Measurements from ENCODE around the gene MARCHF2.

Gene MARCHF2

GRCh38 chr19:8481616-8482015 is 68.5 kb downstream of the MARCHF2 start:
- Histone ChIP-seq H3K27ac (ENCODE audit: low read depth, low read length) (no peak overlapping the region), H3K36me3 (ENCODE audit: control insufficient read depth, insufficient read depth, low read length) (peaks cover 91% of the 10 kb centered on the region), H3K9ac (ENCODE audit: low read length) (no peak overlapping the region), H3K27me3 (ENCODE audit: control insufficient read depth, insufficient read depth, low read length) (no peaks in the 10 kb centered on the region), H3K9me3 (ENCODE audit: control insufficient read depth, insufficient read depth, low read depth, low read length) (no peaks in the 10 kb centered on the region), H3K4me3 (ENCODE audit: low read depth, low read length) (no peak overlapping the region), H3K4me1 (ENCODE audit: control insufficient read depth, insufficient read depth, low read length) (no peaks in the 10 kb centered on the region; the same call in 1 of the 2 replicates)

- H3K27me3 ChIP-seq (ENCODE audit: control insufficient read depth, insufficient read depth, low read length) = no peaks in the 10 kb centered on the region
- H3K4me1 ChIP-seq (ENCODE audit: control insufficient read depth, insufficient read depth, low read length) = no peaks in the 10 kb centered on the region; the same call in 1 of the 2 replicates
- no peaks in the 10 kb centered on the region for H3K9me3 ChIP-seq (ENCODE audit: control insufficient read depth, insufficient read depth, low read depth, low read length)
- H3K9ac ChIP-seq (ENCODE audit: low read length) = no peak overlapping the region
- no peak overlapping the region for H3K27ac ChIP-seq (ENCODE audit: low read depth, low read length)
- peaks cover 91% of the 10 kb centered on the region for H3K36me3 ChIP-seq (ENCODE audit: control insufficient read depth, insufficient read depth, low read length)
- H3K4me3 ChIP-seq (ENCODE audit: low read depth, low read length) = no peak overlapping the region
Observed at GRCh38 chr19:8482696-8483095, 69.6 kb downstream of the MARCHF2 start.

GRCh38 chr19:8483165-8483564 is 70.1 kb downstream of the MARCHF2 start:
- peaks cover 91% of the 10 kb centered on the region for H3K36me3 ChIP-seq (ENCODE audit: control insufficient read depth, insufficient read depth, low read length)
- no peak overlapping the region for H3K9ac ChIP-seq (ENCODE audit: low read length)
- no peak overlapping the region for H3K27ac ChIP-seq (ENCODE audit: low read depth, low read length)
- H3K4me3 ChIP-seq (ENCODE audit: low read depth, low read length) = no peak overlapping the region
- H3K4me1 ChIP-seq (ENCODE audit: control insufficient read depth, insufficient read depth, low read length) = no peaks in the 10 kb centered on the region; the same call in 1 of the 2 replicates
- no peaks in the 10 kb centered on the region for H3K27me3 ChIP-seq (ENCODE audit: control insufficient read depth, insufficient read depth, low read length)
- no peaks in the 10 kb centered on the region for H3K9me3 ChIP-seq (ENCODE audit: control insufficient read depth, insufficient read depth, low read depth, low read length)

- no peak overlapping the region for H3K4me3 ChIP-seq (ENCODE audit: low read depth, low read length)
- H3K27ac ChIP-seq (ENCODE audit: low read depth, low read length) = no peak overlapping the region
- H3K9ac ChIP-seq (ENCODE audit: low read length) = no peak overlapping the region
- H3K27me3 ChIP-seq (ENCODE audit: control insufficient read depth, insufficient read depth, low read length) = no peaks in the 10 kb centered on the region
- peaks cover 89% of the 10 kb centered on the region for H3K36me3 ChIP-seq (ENCODE audit: control insufficient read depth, insufficient read depth, low read length)
- H3K4me1 ChIP-seq (ENCODE audit: control insufficient read depth, insufficient read depth, low read length) = no peaks in the 10 kb centered on the region; the same call in 1 of the 2 replicates
- H3K9me3 ChIP-seq (ENCODE audit: control insufficient read depth, insufficient read depth, low read depth, low read length) = no peaks in the 10 kb centered on the region
Observed at GRCh38 chr19:8484331-8484894, 71.3 kb downstream of the MARCHF2 start.

- Histone ChIP-seq H3K36me3 (ENCODE audit: control insufficient read depth, insufficient read depth, low read length) (peaks cover 86% of the 10 kb centered on the region), H3K4me3 (ENCODE audit: low read depth, low read length) (no peak overlapping the region), H3K27ac (ENCODE audit: low read depth, low read length) (no peak overlapping the region), H3K4me1 (ENCODE audit: control insufficient read depth, insufficient read depth, low read length) (no peaks in the 10 kb centered on the region; the same call in 1 of the 2 replicates), H3K9me3 (ENCODE audit: control insufficient read depth, insufficient read depth, low read depth, low read length) (no peaks in the 10 kb centered on the region), H3K9ac (ENCODE audit: low read length) (no peak overlapping the region), H3K27me3 (ENCODE audit: control insufficient read depth, insufficient read depth, low read length) (no peaks in the 10 kb centered on the region)
Observed at GRCh38 chr19:8485561-8486371, 72.7 kb downstream of the MARCHF2 start.

- Histone ChIP-seq H3K36me3 (ENCODE audit: control insufficient read depth, insufficient read depth, low read length) (peaks cover 77% of the 10 kb centered on the region), H3K27me3 (ENCODE audit: control insufficient read depth, insufficient read depth, low read length) (no peaks in the 10 kb centered on the region), H3K27ac (ENCODE audit: low read depth, low read length) (no peak overlapping the region), H3K4me3 (ENCODE audit: low read depth, low read length) (no peak overlapping the region), H3K9me3 (ENCODE audit: control insufficient read depth, insufficient read depth, low read depth, low read length) (no peaks in the 10 kb centered on the region), H3K9ac (ENCODE audit: low read length) (no peak overlapping the region), H3K4me1 (ENCODE audit: control insufficient read depth, insufficient read depth, low read length) (no peaks in the 10 kb centered on the region)
Observed at GRCh38 chr19:8486661-8487136, 73.6 kb downstream of the MARCHF2 start.

GRCh38 chr19:8487137-8487851 is 74.2 kb downstream of the MARCHF2 start:
- Histone ChIP-seq H3K27ac (ENCODE audit: low read depth, low read length) (no peak overlapping the region), H3K27me3 (ENCODE audit: control insufficient read depth, insufficient read depth, low read length) (no peaks in the 10 kb centered on the region), H3K36me3 (ENCODE audit: control insufficient read depth, insufficient read depth, low read length) (peaks cover 72% of the 10 kb centered on the region)

GRCh38 chr19:8488365-8488764 is 75.3 kb downstream of the MARCHF2 start:
- Histone ChIP-seq H3K4me3 (ENCODE audit: low read depth, low read length) (no peak overlapping the region), H3K4me1 (ENCODE audit: control insufficient read depth, insufficient read depth, low read length) (no peaks in the 10 kb centered on the region), H3K36me3 (ENCODE audit: control insufficient read depth, insufficient read depth, low read length) (peaks cover 62% of the 10 kb centered on the region), H3K9ac (ENCODE audit: low read length) (no peak overlapping the region), H3K27ac (ENCODE audit: low read depth, low read length) (no peak overlapping the region), H3K27me3 (ENCODE audit: control insufficient read depth, insufficient read depth, low read length) (no peaks in the 10 kb centered on the region), H3K9me3 (ENCODE audit: control insufficient read depth, insufficient read depth, low read depth, low read length) (no peaks in the 10 kb centered on the region)

More at GRCh38 chr19:8487137-8487851, 74.2 kb downstream of the MARCHF2 start:
- Histone ChIP-seq H3K9ac (ENCODE audit: low read length) (no peak overlapping the region), H3K4me1 (ENCODE audit: control insufficient read depth, insufficient read depth, low read length) (no peaks in the 10 kb centered on the region), H3K9me3 (ENCODE audit: control insufficient read depth, insufficient read depth, low read depth, low read length) (no peaks in the 10 kb centered on the region), H3K4me3 (ENCODE audit: low read depth, low read length) (no peak overlapping the region)
